ENCODE measurements around the gene MFAP5. TPM values are rescaled to one million over a fixed set of nuclear protein-coding genes. Genes with fewer than 3 reads are reported as not detected.

The MFAP5 gene
- total RNA-seq, 1 donor: 57.9 TPM

DNA sequence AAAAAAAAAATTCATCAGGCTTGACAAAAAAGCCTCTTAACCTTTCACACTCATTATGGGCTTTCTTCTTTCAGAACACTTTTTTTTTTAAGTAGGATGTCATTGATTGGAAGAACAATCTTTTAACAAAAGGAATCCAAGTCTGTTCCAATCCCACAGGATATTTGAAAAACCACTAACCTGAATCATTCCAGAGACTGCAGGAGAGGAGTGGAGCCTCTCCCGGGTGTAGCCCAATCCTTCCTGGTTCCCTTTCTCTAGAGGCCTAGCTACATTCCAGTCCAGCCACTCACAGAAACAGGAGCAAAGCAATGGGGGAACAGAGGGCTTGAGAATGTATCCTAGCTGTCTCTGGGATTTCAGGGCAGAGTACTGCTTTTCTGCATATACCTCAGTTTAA is 4.3 kb downstream of the MFAP5 start:
- Histone ChIP-seq H3K9me3 (ENCODE audit: low read depth, low read length) (no peaks in the 10 kb centered on the region), H3K4me1 (ENCODE audit: insufficient read depth, low read length) (peaks cover 20% of the 10 kb centered on the region), H3K4me2 (ENCODE audit: insufficient read depth, low read length) (peak overlapping the region; percentile 37), H3K36me3 (ENCODE audit: insufficient read depth, low read length) (no peaks in the 10 kb centered on the region), H3K4me3 (ENCODE audit: insufficient read depth, low read length) (no peak overlapping the region), H3K27me3 (ENCODE audit: insufficient read depth, low read length) (no peaks in the 10 kb centered on the region), H3K79me2 (ENCODE audit: insufficient read depth, low read length) (no peaks in the 10 kb centered on the region), H3K27ac (ENCODE audit: low read depth, low read length) (peak overlapping the region; percentile 69), H2AFZ (ENCODE audit: low read length) (peak overlapping the region; percentile 13), H4K20me1 (ENCODE audit: insufficient read depth, low read length) (no peaks in the 10 kb centered on the region)
- TF ChIP-seq, protein P1, sequence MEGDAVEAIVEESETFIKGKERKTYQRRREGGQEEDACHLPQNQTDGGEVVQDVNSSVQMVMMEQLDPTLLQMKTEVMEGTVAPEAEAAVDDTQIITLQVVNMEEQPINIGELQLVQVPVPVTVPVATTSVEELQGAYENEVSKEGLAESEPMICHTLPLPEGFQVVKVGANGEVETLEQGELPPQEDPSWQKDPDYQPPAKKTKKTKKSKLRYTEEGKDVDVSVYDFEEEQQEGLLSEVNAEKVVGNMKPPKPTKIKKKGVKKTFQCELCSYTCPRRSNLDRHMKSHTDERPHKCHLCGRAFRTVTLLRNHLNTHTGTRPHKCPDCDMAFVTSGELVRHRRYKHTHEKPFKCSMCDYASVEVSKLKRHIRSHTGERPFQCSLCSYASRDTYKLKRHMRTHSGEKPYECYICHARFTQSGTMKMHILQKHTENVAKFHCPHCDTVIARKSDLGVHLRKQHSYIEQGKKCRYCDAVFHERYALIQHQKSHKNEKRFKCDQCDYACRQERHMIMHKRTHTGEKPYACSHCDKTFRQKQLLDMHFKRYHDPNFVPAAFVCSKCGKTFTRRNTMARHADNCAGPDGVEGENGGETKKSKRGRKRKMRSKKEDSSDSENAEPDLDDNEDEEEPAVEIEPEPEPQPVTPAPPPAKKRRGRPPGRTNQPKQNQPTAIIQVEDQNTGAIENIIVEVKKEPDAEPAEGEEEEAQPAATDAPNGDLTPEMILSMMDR (IDR thresholded peaks at IDR 0.05; ENCODE audit: extremely low read depth, low read depth, low read length): no peak
- peak; percentile 84 for DNase-seq (ENCODE audit: insufficient read length, low spot score, missing footprints)

- TF ChIP-seq, protein P1 (IDR thresholded peaks at IDR 0.05; ENCODE audit: extremely low read depth, low read depth, low read length): no peak
- Histone ChIP-seq H3K79me2 (ENCODE audit: insufficient read depth, low read length) (no peaks in the 10 kb centered on the region), H3K4me3 (ENCODE audit: insufficient read depth, low read length) (no peak overlapping the region), H3K4me2 (ENCODE audit: insufficient read depth, low read length) (no peak overlapping the region), H3K27me3 (ENCODE audit: insufficient read depth, low read length) (no peaks in the 10 kb centered on the region), H3K36me3 (ENCODE audit: insufficient read depth, low read length) (no peaks in the 10 kb centered on the region), H3K4me1 (ENCODE audit: insufficient read depth, low read length) (peaks cover 15% of the 10 kb centered on the region), H3K9me3 (ENCODE audit: low read depth, low read length) (no peaks in the 10 kb centered on the region), H3K27ac (ENCODE audit: low read depth, low read length) (no peak overlapping the region), H4K20me1 (ENCODE audit: insufficient read depth, low read length) (no peaks in the 10 kb centered on the region), H2AFZ (ENCODE audit: low read length) (no peak overlapping the region)
- no peak for DNase-seq (ENCODE audit: insufficient read length, low spot score, missing footprints)
Measured at GRCh38 chr12:8655421-8655820, 7.2 kb downstream of the MFAP5 start.

DNA sequence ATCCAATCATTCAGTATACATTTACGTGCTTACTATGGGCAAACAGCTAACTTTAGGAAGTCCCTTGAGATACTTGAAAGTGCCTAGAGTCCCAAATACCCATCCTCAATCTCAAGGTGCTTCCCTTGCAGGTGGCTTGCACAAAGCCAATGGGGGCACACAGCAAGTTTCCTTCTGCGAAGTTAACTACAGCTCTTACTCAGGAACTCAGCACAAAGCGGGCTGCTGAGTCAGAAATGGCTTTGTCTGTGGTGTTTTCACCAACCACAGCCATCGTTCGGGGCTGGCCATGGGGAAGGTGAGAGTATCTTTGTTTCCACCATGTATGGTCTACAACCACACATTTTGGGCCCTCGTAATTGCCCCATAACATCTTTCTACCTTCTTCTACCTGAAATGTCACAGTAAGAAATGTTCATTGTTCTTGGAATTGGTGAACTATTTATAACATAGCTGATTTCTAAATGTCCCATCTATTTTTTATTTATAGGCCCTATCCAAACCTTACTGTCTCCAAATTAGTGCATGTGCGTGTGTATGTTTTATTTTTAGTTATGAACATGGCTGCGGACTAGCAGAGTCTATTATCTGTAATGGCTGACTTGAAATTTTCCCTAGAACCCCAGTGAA is 13.9 kb downstream of the MFAP5 start:
- H3K4me1 ChIP-seq (ENCODE audit: insufficient read depth, low read length): no peaks in the 10 kb centered on the region
- no peaks in the 10 kb centered on the region for H3K27me3 ChIP-seq (ENCODE audit: insufficient read depth, low read length)
- no peaks in the 10 kb centered on the region for H3K9me3 ChIP-seq (ENCODE audit: low read depth, low read length)
- H3K4me2 ChIP-seq (ENCODE audit: insufficient read depth, low read length): no peak overlapping the region
- H3K79me2 ChIP-seq (ENCODE audit: insufficient read depth, low read length): no peaks in the 10 kb centered on the region
- TF ChIP-seq, protein P1 (IDR thresholded peaks at IDR 0.05; ENCODE audit: extremely low read depth, low read depth, low read length): no peak
- no peak overlapping the region for H2AFZ ChIP-seq (ENCODE audit: low read length)
- no peak overlapping the region for H3K27ac ChIP-seq (ENCODE audit: low read depth, low read length)
- no peak for DNase-seq (ENCODE audit: insufficient read length, low spot score, missing footprints)
- H3K36me3 ChIP-seq (ENCODE audit: insufficient read depth, low read length): no peaks in the 10 kb centered on the region
- no peak overlapping the region for H3K4me3 ChIP-seq (ENCODE audit: insufficient read depth, low read length)
- H4K20me1 ChIP-seq (ENCODE audit: insufficient read depth, low read length): no peaks in the 10 kb centered on the region

- H3K27ac ChIP-seq (ENCODE audit: low read depth, low read length): no peak overlapping the region
- TF ChIP-seq, protein P1 (IDR thresholded peaks at IDR 0.05; ENCODE audit: extremely low read depth, low read depth, low read length): no peak
- no peak overlapping the region for H3K4me2 ChIP-seq (ENCODE audit: insufficient read depth, low read length)
- no peaks in the 10 kb centered on the region for H3K79me2 ChIP-seq (ENCODE audit: insufficient read depth, low read length)
- H3K36me3 ChIP-seq (ENCODE audit: insufficient read depth, low read length): no peaks in the 10 kb centered on the region
- H3K4me3 ChIP-seq (ENCODE audit: insufficient read depth, low read length): no peak overlapping the region
- H3K27me3 ChIP-seq (ENCODE audit: insufficient read depth, low read length): no peaks in the 10 kb centered on the region
- DNase-seq (ENCODE audit: insufficient read length, low spot score, missing footprints): no peak
- no peak overlapping the region for H2AFZ ChIP-seq (ENCODE audit: low read length)
- H4K20me1 ChIP-seq (ENCODE audit: insufficient read depth, low read length): no peaks in the 10 kb centered on the region
- no peaks in the 10 kb centered on the region for H3K9me3 ChIP-seq (ENCODE audit: low read depth, low read length)
- H3K4me1 ChIP-seq (ENCODE audit: insufficient read depth, low read length): no peaks in the 10 kb centered on the region
Measured at GRCh38 chr12:8647968-8648367, 14.7 kb downstream of the MFAP5 start.
